IMR-90 (cell line): Measurements from ENCODE around the gene AUTS2. TPM values are rescaled to one million over a fixed set of nuclear protein-coding genes. Genes with fewer than 3 reads are reported as not detected.

Experiments
- ATAC-seq: fragments of 200-7000 bp; cut with Tn5 transposase; 2 replicates; pipeline ENCODE4 v1.9.1; 2020; ENCODE audit warnings: low read depth, mild to moderate bottlenecking, moderate library complexity
- BruUV-seq: library from RNA; stranded (reverse); fragments of 400-500 nt; replicated peaks from 2 replicates; lab custom pipeline; 2021; lab: Mats Ljungman, UMichigan
- CTCF ChIA-PET: fragments of 300-600 bp; formaldehyde crosslinking; extraction: SDS; loops from one replicate; lab custom pipeline; 2021; ENCODE audit warnings: antibody characterized with exemption; lab: Yijun Ruan, JAX
- POLR2A ChIA-PET: fragments of 300-600 bp; sonication (Branson Sonifier 250); formaldehyde crosslinking; loops from one replicate; lab custom pipeline; 2022; ENCODE audit warnings: antibody characterized with exemption; ENCODE audit not compliant: unreplicated experiment; lab: Charles Lee
- DNase-seq: peaks from one replicate; pipeline ENCODE4 v3.0.0; 2013
- H2AFZ ChIP-seq: replicated peaks from 2 replicates; pipeline ENCODE3; 2013; ENCODE audit warnings: low read length, mild to moderate bottlenecking; ENCODE audit not compliant: poor library complexity
- H2AK5ac ChIP-seq: 2 replicates; pipeline ENCODE4 v1.6.1; 2013; ENCODE audit warnings: low read depth, low read length, inconsistent platforms
- H2AK9ac ChIP-seq: replicated peaks from 2 replicates; pipeline ENCODE3; 2013; ENCODE audit warnings: mild to moderate bottlenecking, low read depth, low read length, moderate library complexity; ENCODE audit not compliant: poor library complexity
- H2BK120ac ChIP-seq: 2 replicates; pipeline ENCODE4 v1.6.1; 2013; ENCODE audit warnings: low read depth, low read length, inconsistent platforms
- H2BK15ac ChIP-seq: 3 replicates; pipeline ENCODE4 v1.6.1; 2013; ENCODE audit warnings: low read depth, low read length, inconsistent platforms
- H2BK20ac ChIP-seq: 2 replicates; pipeline ENCODE4 v1.6.1; 2013; ENCODE audit warnings: low read depth, mild to moderate bottlenecking, inconsistent platforms, low read length, moderate library complexity
- H2BK5ac ChIP-seq: 2 replicates; pipeline ENCODE4 v1.6.1; 2013; ENCODE audit warnings: mild to moderate bottlenecking, low read depth, low read length, inconsistent platforms; ENCODE audit not compliant: poor library complexity, severe bottlenecking
- H3K14ac ChIP-seq: replicated peaks from 2 replicates; pipeline ENCODE4 v1.6.1; 2013; ENCODE audit warnings: low read depth, low read length, inconsistent platforms
- H3K18ac ChIP-seq: 2 replicates; pipeline ENCODE4 v1.6.1; 2013; ENCODE audit warnings: low read depth, low read length, control low read depth
- H3K23ac ChIP-seq: 2 replicates; pipeline ENCODE4 v1.6.1; 2013; ENCODE audit warnings: low read depth, low read length, inconsistent platforms
- H3K27ac ChIP-seq: 2 replicates; pipeline ENCODE4 v1.5.1; 2013; ENCODE audit warnings: mild to moderate bottlenecking, control low read depth, low read length; ENCODE audit not compliant: insufficient read depth
- H3K27me3 ChIP-seq: 2 replicates; pipeline ENCODE4 v1.6.1; 2013; ENCODE audit warnings: low read length; ENCODE audit not compliant: control insufficient read depth, insufficient read depth
- H3K36me3 ChIP-seq: 2 replicates; pipeline ENCODE4 v1.6.1; 2013; ENCODE audit warnings: low read length, mixed read lengths; ENCODE audit not compliant: control insufficient read depth, insufficient read depth
- H3K4ac ChIP-seq: 2 replicates; pipeline ENCODE4 v1.6.1; 2013; ENCODE audit warnings: low read depth, low read length, inconsistent platforms
- H3K4me1 ChIP-seq: 2 replicates; pipeline ENCODE4 v1.6.1; 2013; ENCODE audit warnings: low read length, mixed read lengths; ENCODE audit not compliant: control insufficient read depth, insufficient read depth
- H3K4me2 ChIP-seq: 2 replicates; pipeline ENCODE4 v1.6.1; 2013; ENCODE audit warnings: low read depth, mild to moderate bottlenecking, control low read depth, low read length, moderate library complexity
- H3K4me3 ChIP-seq: 2 replicates; pipeline ENCODE4 v1.5.1; 2013; ENCODE audit warnings: low read depth, mild to moderate bottlenecking, control low read depth, low read length, moderate library complexity; ENCODE audit not compliant: insufficient read depth
- H3K56ac ChIP-seq: 2 replicates; pipeline ENCODE4 v1.6.1; 2013; ENCODE audit warnings: low read length, inconsistent platforms; ENCODE audit not compliant: insufficient read depth; ENCODE audit errors: extremely low read depth
- H3K79me1 ChIP-seq, 2 experiments: 2 replicates each; pipeline ENCODE4 v1.6.1; 2013; ENCODE audit warnings: low read length in 2 of 2, inconsistent platforms in 1 of 2, low read depth in 1 of 2
- H3K9ac ChIP-seq: 2 replicates; pipeline ENCODE4 v1.6.1; 2013; ENCODE audit warnings: low read depth, low read length, control low read depth
- H3K9me1 ChIP-seq: 2 replicates; pipeline ENCODE4 v1.6.1; 2013; ENCODE audit warnings: low read length, inconsistent platforms; ENCODE audit not compliant: insufficient read depth
- H3K9me3 ChIP-seq: 2 replicates; pipeline ENCODE4 v1.6.1; 2013; ENCODE audit warnings: low read length; ENCODE audit not compliant: control insufficient read depth, insufficient read depth
- H4K20me1 ChIP-seq: 2 replicates; pipeline ENCODE4 v1.6.1; 2013; ENCODE audit warnings: low read length, inconsistent platforms; ENCODE audit not compliant: insufficient read depth
- H4K5ac ChIP-seq: 2 replicates; pipeline ENCODE4 v1.6.1; 2013; ENCODE audit warnings: mild to moderate bottlenecking, low read depth, low read length, control low read depth
- H4K8ac ChIP-seq, 2 experiments: 2 replicates each; pipeline ENCODE4 v1.6.1; 2013; ENCODE audit warnings: low read depth in 2 of 2, low read length in 2 of 2, control low read depth in 1 of 2, inconsistent platforms in 1 of 2
- H4K91ac ChIP-seq: 2 replicates; pipeline ENCODE4 v1.6.1; 2013; ENCODE audit warnings: low read depth, low read length, inconsistent platforms; ENCODE audit not compliant: insufficient read depth
- BHLHE40 ChIP-seq: fragments of 150-350 bp; IDR thresholded peaks from 2 replicates; pipeline ENCODE4 v1.6.1; 2016; ENCODE audit warnings: mild to moderate bottlenecking, low read depth, low read length
- CEBPB ChIP-seq: IDR thresholded peaks from 2 replicates; pipeline ENCODE4 v1.6.1; 2012; ENCODE audit warnings: low read depth, low read length, improper control_type of control experiment
- FOS ChIP-seq: fragments of 150-350 bp; IDR thresholded peaks from 2 replicates; pipeline ENCODE4 v1.6.1; 2016; ENCODE audit warnings: low read depth, low read length
- MAFK ChIP-seq: IDR thresholded peaks from 2 replicates; pipeline ENCODE4 v1.6.1; 2012; ENCODE audit warnings: low read depth, low read length, improper control_type of control experiment
- MAZ ChIP-seq: IDR thresholded peaks from 2 replicates; pipeline ENCODE4 v1.6.1; 2012; ENCODE audit warnings: low read depth, mild to moderate bottlenecking, low read length, improper control_type of control experiment, moderate library complexity, borderline replicate concordance
- MXI1 ChIP-seq: IDR thresholded peaks from 2 replicates; pipeline ENCODE4 v1.6.1; 2012; ENCODE audit warnings: low read depth, mild to moderate bottlenecking, low read length, moderate library complexity, borderline replicate concordance
- NFE2L2 ChIP-seq: fragments of 150-350 bp; IDR thresholded peaks from 2 replicates; pipeline ENCODE4 v1.6.1; 2016; ENCODE audit warnings: low read depth, mild to moderate bottlenecking, low read length
- POLR2A ChIP-seq: IDR thresholded peaks from 2 replicates; pipeline ENCODE4 v1.6.1; 2012; ENCODE audit warnings: mild to moderate bottlenecking, low read depth, low read length
- RAD21 ChIP-seq: IDR thresholded peaks from 2 replicates; pipeline ENCODE4 v1.6.1; 2012; ENCODE audit warnings: low read length, improper control_type of control experiment
- RCOR1 ChIP-seq: IDR thresholded peaks from 2 replicates; pipeline ENCODE4 v1.6.1; 2012; ENCODE audit warnings: mild to moderate bottlenecking, low read length, improper control_type of control experiment; ENCODE audit not compliant: insufficient replicate concordance
- RFX5 ChIP-seq: IDR thresholded peaks from 2 replicates; pipeline ENCODE4 v1.8.0; 2012; ENCODE audit warnings: low read depth, mild to moderate bottlenecking, low read length, moderate library complexity
- SMC3 ChIP-seq: fragments of 150-350 bp; IDR thresholded peaks from 2 replicates; pipeline ENCODE4 v1.6.1; 2016; ENCODE audit warnings: low read depth, mild to moderate bottlenecking, antibody characterized with exemption, low read length, moderate library complexity
- USF2 ChIP-seq: fragments of 150-350 bp; IDR thresholded peaks from 2 replicates; pipeline ENCODE4 v1.6.1; 2017; ENCODE audit warnings: mild to moderate bottlenecking, antibody characterized with exemption, low read length, low read depth
- WGBS, 2 experiments: methylation state at CpG; one replicate each; pipeline versions ENCODE4 v1.1.5 to v1.1.7; 2013; ENCODE audit warnings: missing lambda C conversion rate in 2 of 2; ENCODE audit not compliant: insufficient read length in 1 of 2; ENCODE audit errors: extremely low coverage in 2 of 2; 5-methylcytosine and 5-hydroxymethylcytosine counted together
- dilution Hi-C: fragments of 300-500 bp; cut with HindIII; formaldehyde crosslinking; loops from one replicate; pipeline ENCODE4 v1.14.3; 2018; ENCODE audit warnings: low sequenced_read_pairs; ENCODE audit not compliant: unreplicated experiment
- in situ Hi-C: fragments of 300-500 bp; cut with MboI; formaldehyde crosslinking; loops from 3 replicates; pipeline ENCODE4 v1.14.3; 2019; ENCODE audit warnings: low sequenced_read_pairs, inconsistent platforms, mixed read lengths
- intact Hi-C: fragments of 100-400 bp; cut with micrococcal nuclease; formaldehyde crosslinking; loops from 2 replicates; pipeline ENCODE4 v1.10.0; 2022
- polyA plus RNA-seq, 3 experiments: library from polyadenylated mRNA; depleted of rRNA; stranded (reverse); fragments of >200 nt; gene quantifications; 2 replicates each; pipeline ENCODE4 v1.2.3, GENCODE V29; 2012; ENCODE audit warnings: low replicate concordance in 1 of 3
- total RNA-seq: library from RNA; depleted of rRNA; stranded (reverse); fragments of >200 nt; gene quantifications from 2 replicates; pipeline ENCODE4 v1.2.3, GENCODE V29; 2012
- TF ChIP-seq, protein P1 (sequence below): fragments of 150-350 bp; IDR thresholded peaks from 2 replicates; pipeline ENCODE4 v1.6.1; 2016; ENCODE audit warnings: low read depth, mild to moderate bottlenecking, low read length, moderate library complexity, borderline replicate concordance
- TF ChIP-seq, protein P2 (sequence below): conservative IDR thresholded peaks from 2 replicates; pipeline ENCODE4 v1.5.1; 2012; ENCODE audit warnings: mild to moderate bottlenecking, low read depth, low read length, improper control_type of control experiment

The AUTS2 gene
- total and polyA plus RNA-seq, 2 of the 4 experiments (the other 2 are of a cell fraction) = 0.90 to 3.0 TPM

DNA sequence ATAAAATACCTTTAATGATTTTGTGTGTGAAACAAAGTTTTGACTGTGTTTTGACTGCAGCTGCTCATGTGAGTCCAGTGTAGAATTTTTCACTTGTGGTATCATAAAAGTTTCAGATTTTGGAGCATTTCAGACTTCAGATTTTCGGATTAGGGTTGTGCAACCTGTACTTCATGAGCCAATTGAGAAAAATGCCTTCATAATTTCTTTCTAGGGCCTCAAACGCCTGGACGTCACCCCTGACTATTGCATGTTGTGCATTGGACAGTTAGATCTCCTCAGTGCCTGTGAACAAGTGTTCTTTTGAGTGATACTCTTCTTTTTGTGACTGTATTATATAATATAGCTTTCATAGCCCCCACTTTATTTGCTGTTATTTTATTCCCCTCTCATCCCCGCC lies 161.1 kb downstream of the AUTS2 start:
- Histone ChIP-seq H2BK15ac (no peak overlapping the region), H3K23ac (no peak overlapping the region), H3K4me3 (no peak overlapping the region), H3K56ac (no peak overlapping the region), H3K18ac (no peak overlapping the region), H3K9me3 (no peaks in the 10 kb centered on the region; the same call in 1 of the 2 replicates), H3K36me3 (no peaks in the 10 kb centered on the region), H3K27me3 (no peaks in the 10 kb centered on the region), H2AK9ac (no peak overlapping the region), H2AK5ac (no peak overlapping the region), H4K91ac (no peak overlapping the region), H2BK20ac (no peak overlapping the region), H4K5ac (no peak overlapping the region), H3K4me1 (no peaks in the 10 kb centered on the region), H3K4ac (no peak overlapping the region), H2BK120ac (no peak overlapping the region), H2BK5ac (no peak overlapping the region), H4K8ac (no peak overlapping the region), H3K79me1 (no peaks in the 10 kb centered on the region), H3K9ac (no peak overlapping the region), H4K20me1 (no peaks in the 10 kb centered on the region), H3K14ac (no peak overlapping the region), H3K27ac (no peak overlapping the region), H3K9me1 (no peaks in the 10 kb centered on the region), H3K4me2 (no peak overlapping the region), H2AFZ (no peak overlapping the region)
- ChIA-PET CTCF (no interaction called here), POLR2A (no interaction called here)
- in situ Hi-C loops = no loop called here
- intact Hi-C loops = no loop called here
- no peak for DNase-seq
- WGBS, 2 experiments = no CpG with 5 or more reads among the region's 4 CpGs
- TF ChIP-seq MXI1 (no peak), SMC3 (no peak), MAZ (no peak), FOS (no peak), MAFK (no peak), RFX5 (no peak), NFE2L2 (no peak), POLR2A (no peak), RAD21 (no peak), RCOR1 (no peak), CEBPB (no peak), BHLHE40 (no peak), USF2 (no peak)
- TF ChIP-seq, protein P1, sequence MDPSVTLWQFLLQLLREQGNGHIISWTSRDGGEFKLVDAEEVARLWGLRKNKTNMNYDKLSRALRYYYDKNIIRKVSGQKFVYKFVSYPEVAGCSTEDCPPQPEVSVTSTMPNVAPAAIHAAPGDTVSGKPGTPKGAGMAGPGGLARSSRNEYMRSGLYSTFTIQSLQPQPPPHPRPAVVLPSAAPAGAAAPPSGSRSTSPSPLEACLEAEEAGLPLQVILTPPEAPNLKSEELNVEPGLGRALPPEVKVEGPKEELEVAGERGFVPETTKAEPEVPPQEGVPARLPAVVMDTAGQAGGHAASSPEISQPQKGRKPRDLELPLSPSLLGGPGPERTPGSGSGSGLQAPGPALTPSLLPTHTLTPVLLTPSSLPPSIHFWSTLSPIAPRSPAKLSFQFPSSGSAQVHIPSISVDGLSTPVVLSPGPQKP = no peak
- TF ChIP-seq, protein P2, sequence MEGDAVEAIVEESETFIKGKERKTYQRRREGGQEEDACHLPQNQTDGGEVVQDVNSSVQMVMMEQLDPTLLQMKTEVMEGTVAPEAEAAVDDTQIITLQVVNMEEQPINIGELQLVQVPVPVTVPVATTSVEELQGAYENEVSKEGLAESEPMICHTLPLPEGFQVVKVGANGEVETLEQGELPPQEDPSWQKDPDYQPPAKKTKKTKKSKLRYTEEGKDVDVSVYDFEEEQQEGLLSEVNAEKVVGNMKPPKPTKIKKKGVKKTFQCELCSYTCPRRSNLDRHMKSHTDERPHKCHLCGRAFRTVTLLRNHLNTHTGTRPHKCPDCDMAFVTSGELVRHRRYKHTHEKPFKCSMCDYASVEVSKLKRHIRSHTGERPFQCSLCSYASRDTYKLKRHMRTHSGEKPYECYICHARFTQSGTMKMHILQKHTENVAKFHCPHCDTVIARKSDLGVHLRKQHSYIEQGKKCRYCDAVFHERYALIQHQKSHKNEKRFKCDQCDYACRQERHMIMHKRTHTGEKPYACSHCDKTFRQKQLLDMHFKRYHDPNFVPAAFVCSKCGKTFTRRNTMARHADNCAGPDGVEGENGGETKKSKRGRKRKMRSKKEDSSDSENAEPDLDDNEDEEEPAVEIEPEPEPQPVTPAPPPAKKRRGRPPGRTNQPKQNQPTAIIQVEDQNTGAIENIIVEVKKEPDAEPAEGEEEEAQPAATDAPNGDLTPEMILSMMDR = no peak
- no peak for ATAC-seq
- dilution Hi-C loops = no loop called here
- no TSS peak for BruUV-seq
